ENCODE data around the gene TRUB1. TPM values are rescaled to one million over a fixed set of nuclear protein-coding genes. Genes with fewer than 3 reads are reported as not detected.

The TRUB1 gene
- total and polyA plus RNA-seq, 2 donors (not counting 3 experiments of a cell fraction or from before 2014, with no cell fraction given) = 4.6 to 16.7 TPM

DNA sequence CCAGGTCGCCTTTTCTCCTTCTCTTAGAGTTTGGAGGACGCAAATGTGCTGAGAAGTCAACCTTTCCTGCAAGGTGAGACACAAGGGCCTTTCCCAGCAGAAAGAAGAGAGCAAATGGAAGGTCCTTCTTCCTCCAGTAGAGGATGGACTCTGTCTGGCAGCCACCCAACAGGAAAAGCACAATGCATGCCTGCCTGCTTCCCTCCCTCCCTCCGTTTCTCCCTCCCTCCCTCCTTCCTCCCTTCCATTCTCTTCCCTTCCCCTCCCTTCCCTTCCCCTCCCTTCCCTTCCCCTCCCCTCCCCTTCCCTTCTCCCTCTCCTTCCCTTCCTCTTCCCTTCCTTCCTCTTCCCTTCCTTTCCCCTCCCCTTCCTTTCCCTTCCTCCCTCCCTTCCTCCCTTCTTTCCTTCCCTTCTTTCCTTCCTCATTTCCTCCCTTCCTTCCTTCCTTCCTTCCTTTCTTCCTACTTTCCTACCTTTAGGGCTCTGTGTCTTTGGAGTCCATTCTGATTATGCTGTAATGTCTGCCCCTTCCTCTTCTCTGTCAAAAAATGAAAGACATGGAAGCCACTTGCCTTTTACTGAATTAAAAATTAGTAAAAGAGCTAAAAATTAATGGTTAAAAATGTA lies 66.4 kb downstream of the TRUB1 start:
- Histone ChIP-seq H3K27ac (ENCODE audit: insufficient read depth, low read depth, low read length) (no peak overlapping the region), H3K27me3 (ENCODE audit: control insufficient read depth in 2 of 2, insufficient read depth in 2 of 2, low read length in 2 of 2) (peaks cover 0 to 5% of the 10 kb centered on the region in 2 experiments), H3K9ac (replicated peaks; ENCODE audit: extremely low read depth, insufficient read depth, low read length) (no peak overlapping the region), H3K79me2 (ENCODE audit: control insufficient read depth, insufficient read depth, low read length) (no peaks in the 10 kb centered on the region), H3K9me3 (replicated peaks; ENCODE audit: control insufficient read depth, insufficient read depth, low read length) (no peaks in the 10 kb centered on the region), H4K20me1 (replicated peaks; ENCODE audit: control insufficient read depth, extremely low read depth, insufficient read depth, low read length) (no peaks in the 10 kb centered on the region), H2AFZ (ENCODE audit: low read depth, low read length) (no peak overlapping the region), H3K4me3 (replicated peaks in 1 of 3; ENCODE audit: insufficient read depth in 1 of 3, low read depth in 1 of 3, low read length in 3 of 3) (no peak overlapping the region), H3K36me3 (ENCODE audit: control insufficient read depth in 2 of 2, extremely low read depth in 1 of 2, insufficient read depth in 2 of 2, low read length in 2 of 2) (no peaks in the 10 kb centered on the region), H3K9me1 (replicated peaks; ENCODE audit: control insufficient read depth, extremely low read depth, insufficient read depth, low read length) (no peaks in the 10 kb centered on the region), H3K4me1 (ENCODE audit: control insufficient read depth, extremely low read depth, insufficient read depth, low read length) (no peaks in the 10 kb centered on the region), H3K4me2 (ENCODE audit: insufficient read depth, low read length) (no peak overlapping the region)
- intact Hi-C loops (cut with micrococcal nuclease) = no loop called here
- FAIRE-seq = no peak
- no TSS peak for BruUV-seq (replicated peaks)
- ChIA-PET POLR2A (no interaction called here), CTCF (interaction anchor here (0.8 kb wide), 1 partner anchor 81 kb away, joined by 3 read pairs; no protein-coding TSS in a partner anchor)
- no peak for TF ChIP-seq FOS (IDR thresholded peaks at IDR 0.05; ENCODE audit: borderline replicate concordance, insufficient read depth, low read length)
- TF ChIP-seq GATA2 (IDR thresholded peaks at IDR 0.05; ENCODE audit: insufficient read depth, insufficient read length, low read depth, low read length) = no peak
- no peak for TF ChIP-seq MAX (IDR thresholded peaks at IDR 0.05; ENCODE audit: insufficient read depth, insufficient read length)
- no peak for TF ChIP-seq EZH2 (IDR thresholded peaks at IDR 0.05; ENCODE audit: borderline replicate concordance, low read depth, low read length, severe bottlenecking)
- no peak for TF ChIP-seq JUN (IDR thresholded peaks at IDR 0.05; ENCODE audit: borderline replicate concordance, insufficient read depth, insufficient read length, low read depth)
- no peak for DNase-seq (ENCODE audit: low read depth, low spot score)
- dilution Hi-C loops (cut with MboI; ENCODE audit: extremely low pct_ligation_motif_present, low sequenced_read_pairs) = no loop called here

DNA sequence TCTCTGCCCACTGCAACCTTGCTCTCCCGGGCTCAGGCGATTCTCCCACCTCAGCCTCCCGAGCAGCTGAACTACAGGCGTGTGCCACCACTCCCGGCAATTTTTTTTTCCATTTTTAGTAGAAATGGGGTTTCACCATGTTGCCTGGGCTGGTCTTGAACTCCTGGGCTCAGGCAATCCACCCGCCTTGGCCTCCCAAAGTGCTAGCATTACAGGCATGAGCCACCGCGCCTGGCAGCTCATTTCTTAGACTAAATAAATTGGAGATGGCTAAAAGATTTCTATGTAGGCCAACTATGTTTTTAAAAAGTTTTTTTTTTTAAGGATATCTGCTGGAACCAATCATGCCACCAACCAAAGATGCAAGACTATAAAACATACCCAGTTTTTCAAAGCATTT lies 67.8 kb downstream of the TRUB1 start:
- Histone ChIP-seq H3K27me3 (ENCODE audit: control insufficient read depth in 2 of 2, insufficient read depth in 2 of 2, low read length in 2 of 2) (peaks cover 0 to 5% of the 10 kb centered on the region in 2 experiments), H3K4me3 (replicated peaks in 1 of 3; ENCODE audit: insufficient read depth in 1 of 3, low read depth in 1 of 3, low read length in 3 of 3) (no peak overlapping the region), H3K79me2 (ENCODE audit: control insufficient read depth, insufficient read depth, low read length) (no peaks in the 10 kb centered on the region), H3K9me3 (replicated peaks; ENCODE audit: control insufficient read depth, insufficient read depth, low read length) (no peaks in the 10 kb centered on the region), H3K27ac (ENCODE audit: insufficient read depth, low read depth, low read length) (no peak overlapping the region), H3K36me3 (ENCODE audit: control insufficient read depth in 2 of 2, extremely low read depth in 1 of 2, insufficient read depth in 2 of 2, low read length in 2 of 2) (no peaks in the 10 kb centered on the region), H3K4me2 (ENCODE audit: insufficient read depth, low read length) (no peak overlapping the region), H3K9ac (replicated peaks; ENCODE audit: extremely low read depth, insufficient read depth, low read length) (no peak overlapping the region), H3K9me1 (replicated peaks; ENCODE audit: control insufficient read depth, extremely low read depth, insufficient read depth, low read length) (no peaks in the 10 kb centered on the region), H2AFZ (ENCODE audit: low read depth, low read length) (no peak overlapping the region), H4K20me1 (replicated peaks; ENCODE audit: control insufficient read depth, extremely low read depth, insufficient read depth, low read length) (no peaks in the 10 kb centered on the region), H3K4me1 (ENCODE audit: control insufficient read depth, extremely low read depth, insufficient read depth, low read length) (no peaks in the 10 kb centered on the region)
- CTCF ChIA-PET = interaction anchor here (1.0 to 2.0 kb wide), 2 partner anchors 9 to 124 kb away, joined by 4 to 6 read pairs; no protein-coding TSS in a partner anchor
- no peak for DNase-seq (ENCODE audit: low read depth, low spot score)
- TF ChIP-seq MYC (IDR thresholded peaks at IDR 0.05; ENCODE audit: low read depth, low read length) (no peak), POLR2A (IDR thresholded peaks at IDR 0.05; ENCODE audit: low read depth, low read length) (no peak), GATA2 (IDR thresholded peaks at IDR 0.05; ENCODE audit: insufficient read depth, insufficient read length, low read depth, low read length) (no peak), MAX (IDR thresholded peaks at IDR 0.05; ENCODE audit: insufficient read depth, insufficient read length) (no peak), JUN (IDR thresholded peaks at IDR 0.05; ENCODE audit: borderline replicate concordance, insufficient read depth, insufficient read length, low read depth) (no peak)
- TF ChIP-seq, protein P1, sequence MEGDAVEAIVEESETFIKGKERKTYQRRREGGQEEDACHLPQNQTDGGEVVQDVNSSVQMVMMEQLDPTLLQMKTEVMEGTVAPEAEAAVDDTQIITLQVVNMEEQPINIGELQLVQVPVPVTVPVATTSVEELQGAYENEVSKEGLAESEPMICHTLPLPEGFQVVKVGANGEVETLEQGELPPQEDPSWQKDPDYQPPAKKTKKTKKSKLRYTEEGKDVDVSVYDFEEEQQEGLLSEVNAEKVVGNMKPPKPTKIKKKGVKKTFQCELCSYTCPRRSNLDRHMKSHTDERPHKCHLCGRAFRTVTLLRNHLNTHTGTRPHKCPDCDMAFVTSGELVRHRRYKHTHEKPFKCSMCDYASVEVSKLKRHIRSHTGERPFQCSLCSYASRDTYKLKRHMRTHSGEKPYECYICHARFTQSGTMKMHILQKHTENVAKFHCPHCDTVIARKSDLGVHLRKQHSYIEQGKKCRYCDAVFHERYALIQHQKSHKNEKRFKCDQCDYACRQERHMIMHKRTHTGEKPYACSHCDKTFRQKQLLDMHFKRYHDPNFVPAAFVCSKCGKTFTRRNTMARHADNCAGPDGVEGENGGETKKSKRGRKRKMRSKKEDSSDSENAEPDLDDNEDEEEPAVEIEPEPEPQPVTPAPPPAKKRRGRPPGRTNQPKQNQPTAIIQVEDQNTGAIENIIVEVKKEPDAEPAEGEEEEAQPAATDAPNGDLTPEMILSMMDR (IDR thresholded peaks at IDR 0.05; ENCODE audit: extremely low read depth in 1 of 2, insufficient read depth in 1 of 2, low read depth in 1 of 2, low read length in 2 of 2) = no peak
- dilution Hi-C loops (cut with MboI; ENCODE audit: extremely low pct_ligation_motif_present, low sequenced_read_pairs) (no loop called here), intact Hi-C loops (cut with micrococcal nuclease) (no loop called here)
- no peak for FAIRE-seq
- POLR2A ChIA-PET = interaction anchor here (0.6 kb wide), 1 partner anchor 9 kb away, joined by 4 read pairs; no protein-coding TSS in a partner anchor
- no TSS peak for BruUV-seq (replicated peaks)
